Mucosa of descending colon (tissue), 3 donors: ENCODE measurements around the gene TMEM178B. TPM values are rescaled to one million over a fixed set of nuclear protein-coding genes. Genes with fewer than 3 reads are reported as not detected.

Source experiments
- ATAC-seq: fragments of 200-7000 bp; cut with Tn5 transposase; one replicate; pipeline ENCODE4 v1.9.1; 2020; ENCODE audit warnings: mild to moderate bottlenecking, moderate library complexity
- DNase-seq, 3 donors: peaks; one replicate each; pipeline ENCODE4 v3.0.0-alpha.2; 2020
- H3K36me3 ChIP-seq: fragments of 200-600 bp; one replicate; pipeline ENCODE4 v1.8.0; 2021; ENCODE audit warnings: low read depth, mild to moderate bottlenecking
- H3K4me1 ChIP-seq: fragments of 200-600 bp; one replicate; pipeline ENCODE4 v1.8.0; 2021; ENCODE audit warnings: low read depth, mild to moderate bottlenecking
- H3K4me3 ChIP-seq: fragments of 200-600 bp; one replicate; pipeline ENCODE4 v1.8.0; 2021; ENCODE audit warnings: mild to moderate bottlenecking
- H3K9me3 ChIP-seq: fragments of 200-600 bp; one replicate; pipeline ENCODE4 v1.8.0; 2021; ENCODE audit warnings: mild to moderate bottlenecking
- CTCF ChIP-seq: fragments of 200-600 bp; IDR thresholded peaks from one replicate; pipeline ENCODE4 v1.8.0; 2022; ENCODE audit warnings: antibody characterized with exemption, mild to moderate bottlenecking
- intact Hi-C, 2 donors: fragments of 100-400 bp; cut with DNase I in 1 of 2; cut with micrococcal nuclease in 1 of 2; formaldehyde crosslinking; loops; one replicate each; pipeline versions ENCODE4 v1.11.0 to v1.11.1; 2022; cut with DNase I, micrococcal nuclease
- total RNA-seq, 3 donors: library from RNA; stranded (reverse); fragmentation: NEBNext Ultra II Directional in 2 of 3; extraction: Animal tissue kit (Norgen Biotek cat#: 25700) in 2 of 3; gene quantifications; one replicate each; pipeline versions ENCODE4 v1.2.1 to v1.2.4, GENCODE V29; 2021 to 2023
- donor health status: DM: no; HTN: no; CAD: no; lungs with moderate emphysema.
- donor health status: DM: no; HTN: no; CAD: no.
- donor health status: DM: no; HTN: yes; CAD: no.

The TMEM178B gene
- total RNA-seq, 3 donors from 2014 or later: 0.22 to 2.0 (median 0.32) TPM

GRCh38 chr7:141431711-141432110 is 357.8 kb downstream of the TMEM178B start:
- no peaks in the 10 kb centered on the region for H3K36me3 ChIP-seq
- DNase-seq (no peak), ATAC-seq (no peak)
- TF ChIP-seq CTCF: no peak
- H3K4me1 ChIP-seq: no peaks in the 10 kb centered on the region
- H3K4me3 ChIP-seq: no peak overlapping the region
- intact Hi-C loops: no loop called here
- H3K9me3 ChIP-seq: peaks cover 6% of the 10 kb centered on the region

- no peak for ATAC-seq
- no peaks in the 10 kb centered on the region for H3K4me1 ChIP-seq
- TF ChIP-seq CTCF: no peak
These were observed 359.8 kb downstream of the TMEM178B start for GRCh38 chr7:141433698-141434097.

GRCh38 chr7:141436139-141436538 is 362.3 kb downstream of the TMEM178B start:
- TF ChIP-seq CTCF: no peak
- no peak for ATAC-seq
- no peaks in the 10 kb centered on the region for H3K36me3 ChIP-seq

More at GRCh38 chr7:141433698-141434097, 359.8 kb downstream of the TMEM178B start:
- no peaks in the 10 kb centered on the region for H3K9me3 ChIP-seq
- no peak overlapping the region for H3K4me3 ChIP-seq
- DNase-seq: no peak
- no peaks in the 10 kb centered on the region for H3K36me3 ChIP-seq
- intact Hi-C loops: no loop called here

GRCh38 chr7:141436575-141437075 is 362.8 kb downstream of the TMEM178B start:
- ATAC-seq (no peak), DNase-seq (no peak)
- Histone ChIP-seq H3K9me3 (no peaks in the 10 kb centered on the region), H3K4me3 (no peak overlapping the region), H3K36me3 (no peaks in the 10 kb centered on the region), H3K4me1 (no peaks in the 10 kb centered on the region)
- intact Hi-C loops: no loop called here
- TF ChIP-seq CTCF: no peak

More at GRCh38 chr7:141436139-141436538, 362.3 kb downstream of the TMEM178B start:
- Histone ChIP-seq H3K9me3 (no peaks in the 10 kb centered on the region), H3K4me1 (no peaks in the 10 kb centered on the region), H3K4me3 (no peak overlapping the region)
- no peak for DNase-seq
- intact Hi-C loops: no loop called here

- no peaks in the 10 kb centered on the region for H3K36me3 ChIP-seq
- H3K4me3 ChIP-seq: no peak overlapping the region
- no peaks in the 10 kb centered on the region for H3K9me3 ChIP-seq
- H3K4me1 ChIP-seq: no peaks in the 10 kb centered on the region
- DNase-seq (no peak), ATAC-seq (no peak)
- intact Hi-C loops: no loop called here
- no peak for TF ChIP-seq CTCF
These were observed 365.3 kb downstream of the TMEM178B start for GRCh38 chr7:141439164-141439563.

GRCh38 chr7:141439776-141440175 is 365.9 kb downstream of the TMEM178B start:
- DNase-seq (no peak), ATAC-seq (no peak)
- no peaks in the 10 kb centered on the region for H3K9me3 ChIP-seq
- intact Hi-C loops: no loop called here
- H3K4me1 ChIP-seq: no peaks in the 10 kb centered on the region
- TF ChIP-seq CTCF: no peak
- no peaks in the 10 kb centered on the region for H3K36me3 ChIP-seq
- no peak overlapping the region for H3K4me3 ChIP-seq
